SU-DHL-6 (cell line): ENCODE results near the gene OR52D1.

Experiments
- EZH2phosphoT487 ChIP-seq: fragments of 200-600 bp; sonication (generic), shearing (Covaris generic); conservative IDR thresholded peaks from 2 replicates; pipeline ENCODE4 v1.6.1; 2018; ENCODE audit warnings: mild to moderate bottlenecking, antibody characterized with exemption, low read length, moderate library complexity, mixed read lengths
- TF ChIP-seq, protein P1 (sequence below): fragments of 200-600 bp; sonication (generic); IDR thresholded peaks from one replicate; pipeline ENCODE4 v1.5.1; 2017; ENCODE audit warnings: antibody characterized with exemption, mild to moderate bottlenecking, low read length, moderate library complexity; ENCODE audit not compliant: insufficient read depth, poor library complexity, severe bottlenecking

DNA sequence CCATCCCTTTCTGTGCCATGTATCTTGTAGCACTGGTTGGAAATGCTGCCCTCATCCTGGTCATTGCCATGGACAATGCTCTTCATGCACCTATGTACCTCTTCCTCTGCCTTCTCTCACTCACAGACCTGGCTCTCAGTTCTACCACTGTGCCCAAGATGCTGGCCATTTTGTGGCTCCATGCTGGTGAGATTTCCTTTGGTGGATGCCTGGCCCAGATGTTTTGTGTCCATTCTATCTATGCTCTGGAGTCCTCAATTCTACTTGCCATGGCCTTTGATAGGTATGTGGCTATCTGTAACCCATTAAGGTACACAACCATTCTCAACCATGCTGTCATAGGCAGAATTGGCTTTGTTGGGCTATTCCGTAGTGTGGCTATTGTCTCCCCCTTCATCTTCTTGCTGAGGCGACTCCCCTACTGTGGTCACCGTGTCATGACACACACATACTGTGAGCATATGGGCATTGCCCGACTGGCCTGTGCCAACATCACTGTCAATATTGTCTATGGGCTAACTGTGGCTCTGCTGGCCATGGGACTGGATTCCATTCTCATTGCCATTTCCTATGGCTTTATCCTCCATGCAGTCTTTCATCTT lies 414 bp downstream of the OR52D1 start:
- TF ChIP-seq, protein P1, sequence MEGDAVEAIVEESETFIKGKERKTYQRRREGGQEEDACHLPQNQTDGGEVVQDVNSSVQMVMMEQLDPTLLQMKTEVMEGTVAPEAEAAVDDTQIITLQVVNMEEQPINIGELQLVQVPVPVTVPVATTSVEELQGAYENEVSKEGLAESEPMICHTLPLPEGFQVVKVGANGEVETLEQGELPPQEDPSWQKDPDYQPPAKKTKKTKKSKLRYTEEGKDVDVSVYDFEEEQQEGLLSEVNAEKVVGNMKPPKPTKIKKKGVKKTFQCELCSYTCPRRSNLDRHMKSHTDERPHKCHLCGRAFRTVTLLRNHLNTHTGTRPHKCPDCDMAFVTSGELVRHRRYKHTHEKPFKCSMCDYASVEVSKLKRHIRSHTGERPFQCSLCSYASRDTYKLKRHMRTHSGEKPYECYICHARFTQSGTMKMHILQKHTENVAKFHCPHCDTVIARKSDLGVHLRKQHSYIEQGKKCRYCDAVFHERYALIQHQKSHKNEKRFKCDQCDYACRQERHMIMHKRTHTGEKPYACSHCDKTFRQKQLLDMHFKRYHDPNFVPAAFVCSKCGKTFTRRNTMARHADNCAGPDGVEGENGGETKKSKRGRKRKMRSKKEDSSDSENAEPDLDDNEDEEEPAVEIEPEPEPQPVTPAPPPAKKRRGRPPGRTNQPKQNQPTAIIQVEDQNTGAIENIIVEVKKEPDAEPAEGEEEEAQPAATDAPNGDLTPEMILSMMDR = no peak
- TF ChIP-seq EZH2phosphoT487 = no peak
